H1 (cell line): ENCODE results near the gene DMC1. TPM values are rescaled to one million over a fixed set of nuclear protein-coding genes. Genes with fewer than 3 reads are reported as not detected.

Experiments
- ASH2L ChIP-seq: fragments of 200-600, 300-600 bp; sonication (generic); IDR thresholded peaks from one replicate; pipeline ENCODE4 v1.7.1; 2017; ENCODE audit warnings: low read length
- RBBP5 ChIP-seq: IDR thresholded peaks from 2 replicates; pipeline ENCODE4 v1.7.1; 2012; ENCODE audit warnings: low read depth, mild to moderate bottlenecking, inconsistent platforms, low read length, moderate library complexity, borderline replicate concordance
- SAP30 ChIP-seq: fragments of 300-600 bp; sonication (generic); IDR thresholded peaks from 2 replicates; pipeline ENCODE4 v1.7.1; 2012; ENCODE audit warnings: low read length, moderate library complexity, mild to moderate bottlenecking, inconsistent platforms; ENCODE audit not compliant: insufficient read depth, insufficient replicate concordance
- polyA plus RNA-seq, 7 experiments: library from polyadenylated mRNA; depleted of rRNA in 3 of 7; stranded (reverse) in 5 of 7; unstranded in 2 of 7; fragments of >200 nt in 5 of 7; fragments of 200-250 nt in 2 of 7; gene quantifications; 1 replicate in 5 of 7; 2 replicates in 1 of 7; 4 replicates in 1 of 7; pipeline versions ENCODE4 v1.2.1 to v1.2.3, GENCODE V29; 2011 to 2013; ENCODE audit warnings: missing spikeins in 2 of 7, mixed read lengths in 2 of 7
- total RNA-seq: library from RNA; stranded (reverse); fragmentation: NEBNext Ultra II Directional; extraction: Animal tissue kit (Norgen Biotek cat#: 25700); gene quantifications from 2 replicates; pipeline ENCODE4 v1.2.1, GENCODE V29; 2021

The DMC1 gene
- total and polyA plus RNA-seq, 2 of the 8 experiments (the other 6 are each of a cell fraction or from before 2014, with no cell fraction given) = 3.8 to 7.2 TPM

DNA sequence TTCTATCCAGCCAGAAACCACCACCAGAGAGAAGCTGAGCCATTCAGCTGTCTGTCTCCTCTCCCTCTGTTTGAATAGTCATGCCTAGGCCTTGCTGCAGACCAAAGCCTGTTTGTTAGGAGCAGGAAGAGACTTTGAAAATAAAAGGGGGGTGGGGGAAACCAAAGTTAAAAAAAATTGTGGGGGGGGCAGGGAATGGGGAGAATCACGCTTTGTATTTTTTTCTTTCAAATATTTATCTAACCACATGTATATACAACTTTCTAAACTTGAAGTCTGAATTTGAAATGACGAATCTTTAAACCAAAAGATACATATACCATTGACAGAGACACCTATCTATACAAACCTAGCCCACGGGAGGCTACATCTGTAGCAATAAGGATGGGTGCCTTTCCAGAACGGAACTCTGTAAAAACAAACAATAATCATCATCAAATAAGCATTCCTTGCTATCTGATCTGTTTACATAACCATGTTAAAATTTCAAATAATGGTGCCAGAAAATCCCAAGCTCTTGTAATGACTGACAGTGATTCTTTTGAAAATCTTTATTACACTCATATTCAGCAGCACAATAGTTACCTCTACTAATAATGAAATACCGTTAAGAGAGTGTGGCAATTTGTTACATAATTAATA is 78.2 kb downstream of the DMC1 start (continued):
- no peak for TF ChIP-seq RBBP5
- no peak for TF ChIP-seq ASH2L
- TF ChIP-seq SAP30 = no peak
